Posterior cingulate gyrus (tissue), 11 donors: ENCODE results near the gene VSTM4.
A peak's percentile ranks its signal among the peaks of the same experiment; 100 is the strongest.

ENCODE experiments used
- DNase-seq, 10 donors: peaks; one replicate each; pipeline versions ENCODE4 v3.0.0 to v3.0.0-alpha.2; 2020 to 2021; ENCODE audit warnings: mixed read lengths in 3 of 10
- intact Hi-C: fragments of 100-400 bp; cut with DNase I; formaldehyde crosslinking; loops from one replicate; pipeline ENCODE4 v1.15.1; 2023

VSTM4 gene

GRCh38 chr10:49076741-49077521 is 38.4 kb downstream of the VSTM4 start:
- no peak for DNase-seq
- intact Hi-C loops, result no loop called here

- peak in 1 of 10 donors; percentile 48 for DNase-seq
- intact Hi-C loops, result no loop called here
Measured at GRCh38 chr10:49076319-49076718, 39.0 kb downstream of the VSTM4 start.

- no peak for DNase-seq
- intact Hi-C loops, result no loop called here
Measured at GRCh38 chr10:49075743-49076142, 39.6 kb downstream of the VSTM4 start.

- peak in 1 of 10 donors; percentile 39 for DNase-seq
- intact Hi-C loops, result no loop called here
Measured at GRCh38 chr10:49074836-49075682, 40.3 kb downstream of the VSTM4 start.

GRCh38 chr10:49072166-49072885 is 43.0 kb downstream of the VSTM4 start:
- intact Hi-C loops, result no loop called here
- DNase-seq, result no peak

GRCh38 chr10:49071160-49071761 is 44.1 kb downstream of the VSTM4 start:
- no peak for DNase-seq
- intact Hi-C loops, result no loop called here

- intact Hi-C loops, result no loop called here
- DNase-seq, result no peak
Measured at GRCh38 chr10:49070701-49071100, 44.6 kb downstream of the VSTM4 start.

GRCh38 chr10:49068672-49069217 is 46.6 kb downstream of the VSTM4 start:
- DNase-seq, result no peak
- intact Hi-C loops, result no loop called here

GRCh38 chr10:49068209-49068608 is 47.1 kb downstream of the VSTM4 start:
- intact Hi-C loops, result no loop called here
- DNase-seq, result peak in 1 of 10 donors; percentile 77

- no peak for DNase-seq
- intact Hi-C loops, result no loop called here
Measured at GRCh38 chr10:49066944-49067730, 48.2 kb downstream of the VSTM4 start.

- intact Hi-C loops, result no loop called here
Measured at GRCh38 chr10:49062229-49062628, 53.1 kb downstream of the VSTM4 start.

GRCh38 chr10:49061667-49062066 is 53.7 kb downstream of the VSTM4 start:
- intact Hi-C loops, result no loop called here
- DNase-seq, result no peak

More at GRCh38 chr10:49062229-49062628, 53.1 kb downstream of the VSTM4 start:
- no peak for DNase-seq

- no peak for DNase-seq
- intact Hi-C loops, result no loop called here
Measured at GRCh38 chr10:49058463-49059255, 56.7 kb downstream of the VSTM4 start.

- intact Hi-C loops, result no loop called here
- no peak for DNase-seq
Measured at GRCh38 chr10:49057231-49057880, 58.0 kb downstream of the VSTM4 start.

- intact Hi-C loops, result no loop called here
- no peak for DNase-seq
Measured at GRCh38 chr10:49056356-49056755, 59.0 kb downstream of the VSTM4 start.

GRCh38 chr10:49055221-49055849 is 60.0 kb downstream of the VSTM4 start:
- no peak for DNase-seq
- intact Hi-C loops, result no loop called here

- no peak for DNase-seq
- intact Hi-C loops, result no loop called here
Measured at GRCh38 chr10:49054753-49055152, 60.6 kb downstream of the VSTM4 start.
